Measurements from ENCODE around the gene HPS1.
"Not testable (repeated sequence)": the region's sequence is repeated elsewhere in the genome, so short reads cannot be mapped to it uniquely, and the experiment has no call there.

The HPS1 gene

GRCh38 chr10:98388101-98388655 is 58.6 kb downstream of the HPS1 start:
- ATAC-seq (no peak), DNase-seq (no peak)

- ATAC-seq = no peak
These were observed 62.1 kb downstream of the HPS1 start for GRCh38 chr10:98384531-98385133.

GRCh38 chr10:98383869-98384268 is 62.9 kb downstream of the HPS1 start:
- no peak for ATAC-seq
- DNase-seq = no peak

More at GRCh38 chr10:98384531-98385133, 62.1 kb downstream of the HPS1 start:
- no peak for DNase-seq

- DNase-seq, ATAC-seq: not testable (repeated sequence)
These were observed 63.5 kb downstream of the HPS1 start for GRCh38 chr10:98383134-98383667.

GRCh38 chr10:98382691-98383101 is 64.0 kb downstream of the HPS1 start:
- DNase-seq = no peak

GRCh38 chr10:98380493-98381339 is 66.0 kb downstream of the HPS1 start:
- DNase-seq = no peak
- ATAC-seq = no peak

More at GRCh38 chr10:98382691-98383101, 64.0 kb downstream of the HPS1 start:
- no peak for ATAC-seq

- DNase-seq (no peak), ATAC-seq (no peak)
These were observed 68.0 kb downstream of the HPS1 start for GRCh38 chr10:98378722-98379121.

GRCh38 chr10:98377536-98377935 is 69.2 kb downstream of the HPS1 start:
- no peak for DNase-seq
- no peak for ATAC-seq

GRCh38 chr10:98377001-98377400 is 69.7 kb downstream of the HPS1 start:
- DNase-seq = no peak
- no peak for ATAC-seq

- ATAC-seq = no peak
- DNase-seq = no peak
These were observed 70.2 kb downstream of the HPS1 start for GRCh38 chr10:98376485-98376884.

GRCh38 chr10:98374217-98374985 is 72.3 kb downstream of the HPS1 start:
- ATAC-seq = no peak
- DNase-seq = no peak

GRCh38 chr10:98373260-98374040 is 73.3 kb downstream of the HPS1 start:
- DNase-seq (no peak), ATAC-seq (no peak)

GRCh38 chr10:98370831-98371820 is 75.6 kb downstream of the HPS1 start:
- no peak for DNase-seq
- ATAC-seq = no peak

- ATAC-seq = no peak
- no peak for DNase-seq
These were observed 76.9 kb downstream of the HPS1 start for GRCh38 chr10:98369801-98370200.

GRCh38 chr10:98368644-98369043 is 78.1 kb downstream of the HPS1 start:
- no peak for DNase-seq
- no peak for ATAC-seq

- ATAC-seq (no peak), DNase-seq (no peak)
These were observed 78.9 kb downstream of the HPS1 start for GRCh38 chr10:98367604-98368451.

Measured in stimulated activated naive CD8-positive, alpha-beta T cell treated with anti-CD3 and anti-CD28 coated beads, Interleukin-15, Interleukin-2, amounts not matched to agents 100 U/mL and 50 U/mL, for 24 hours (primary cell).